Measurements from ENCODE around the gene GCAT. TPM values are rescaled to one million over a fixed set of nuclear protein-coding genes. Genes with fewer than 3 reads are reported as not detected.

GCAT gene
- total RNA-seq, 4 donors from 2014 or later = 3.8 to 53.8 (median 14.9) TPM

GRCh38 chr22:37768273-37768672, 39.5 kb upstream of the GCAT start:
- intact Hi-C loops (cut with DNase I; ENCODE audit: low total_unique reads) = no loop called here
- Histone ChIP-seq H3K9me3 (no peaks in the 10 kb centered on the region), H3K27me3 (no peaks in the 10 kb centered on the region), H3K27ac (no peak overlapping the region), H3K36me3 (no peaks in the 10 kb centered on the region), H3K4me3 (no peak overlapping the region), H3K4me1 (no peaks in the 10 kb centered on the region)
- no peak for TF ChIP-seq POLR2A (IDR thresholded peaks at IDR 0.05)
- TF ChIP-seq CTCF (IDR thresholded peaks at IDR 0.05) = no peak
- no peak for DNase-seq

- intact Hi-C loops (cut with DNase I; ENCODE audit: low total_unique reads) = no loop called here
- no peaks in the 10 kb centered on the region for H3K4me1 ChIP-seq
- TF ChIP-seq CTCF (IDR thresholded peaks at IDR 0.05) (no peak), POLR2A (IDR thresholded peaks at IDR 0.05) (no peak)
- H3K9me3 ChIP-seq = no peaks in the 10 kb centered on the region
- H3K36me3 ChIP-seq = no peaks in the 10 kb centered on the region
- no peaks in the 10 kb centered on the region for H3K27me3 ChIP-seq
- DNase-seq = no peak
- no peak overlapping the region for H3K4me3 ChIP-seq
- no peak overlapping the region for H3K27ac ChIP-seq
Measured at GRCh38 chr22:37769056-37769455, 38.7 kb upstream of the GCAT start.

GRCh38 chr22:37771081-37771480, 36.7 kb upstream of the GCAT start:
- no peaks in the 10 kb centered on the region for H3K4me1 ChIP-seq
- H3K36me3 ChIP-seq = no peaks in the 10 kb centered on the region
- H3K4me3 ChIP-seq = no peak overlapping the region
- no peaks in the 10 kb centered on the region for H3K27me3 ChIP-seq
- no peak for DNase-seq
- no peak overlapping the region for H3K27ac ChIP-seq
- TF ChIP-seq CTCF (IDR thresholded peaks at IDR 0.05) = no peak
- no peak for TF ChIP-seq POLR2A (IDR thresholded peaks at IDR 0.05)
- no peaks in the 10 kb centered on the region for H3K9me3 ChIP-seq
- intact Hi-C loops (cut with DNase I; ENCODE audit: low total_unique reads) = no loop called here

- Histone ChIP-seq H3K4me1 (no peaks in the 10 kb centered on the region), H3K4me3 (no peak overlapping the region), H3K27me3 (no peaks in the 10 kb centered on the region), H3K36me3 (no peaks in the 10 kb centered on the region), H3K9me3 (no peaks in the 10 kb centered on the region), H3K27ac (no peak overlapping the region)
- intact Hi-C loops (cut with DNase I; ENCODE audit: low total_unique reads) = no loop called here
- no peak for DNase-seq
- no peak for TF ChIP-seq CTCF (IDR thresholded peaks at IDR 0.05)
- TF ChIP-seq POLR2A (IDR thresholded peaks at IDR 0.05) = no peak
Measured at GRCh38 chr22:37771702-37772427, 35.9 kb upstream of the GCAT start.

- H3K36me3 ChIP-seq = no peaks in the 10 kb centered on the region
- no peaks in the 10 kb centered on the region for H3K9me3 ChIP-seq
- DNase-seq = no peak
- H3K4me3 ChIP-seq = no peak overlapping the region
- no peak for TF ChIP-seq CTCF (IDR thresholded peaks at IDR 0.05)
- no peak for TF ChIP-seq POLR2A (IDR thresholded peaks at IDR 0.05)
- H3K4me1 ChIP-seq = no peaks in the 10 kb centered on the region
- H3K27me3 ChIP-seq = no peaks in the 10 kb centered on the region
- intact Hi-C loops (cut with DNase I; ENCODE audit: low total_unique reads) = no loop called here
- H3K27ac ChIP-seq = no peak overlapping the region
Measured at GRCh38 chr22:37774728-37775127, 33.0 kb upstream of the GCAT start.
